Ishikawa (cell line): ENCODE measurements around the gene RWDD1.

ENCODE experiments used
- CEBPB ChIP-seq: IDR thresholded peaks from 2 replicates; pipeline ENCODE4 v1.6.1; 2012
- CREB1 ChIP-seq: IDR thresholded peaks from 2 replicates; pipeline ENCODE4 v1.6.1; 2012; ENCODE audit warnings: low read depth
- EP300 ChIP-seq: IDR thresholded peaks from 2 replicates; pipeline ENCODE4 v1.6.1; 2012; ENCODE audit warnings: borderline replicate concordance
- FOXM1 ChIP-seq: IDR thresholded peaks from 2 replicates; pipeline ENCODE4 v1.6.1; 2012; ENCODE audit warnings: low read depth, borderline replicate concordance
- MAX ChIP-seq: IDR thresholded peaks from 2 replicates; pipeline ENCODE4 v1.6.1; 2012
- NFIC ChIP-seq: IDR thresholded peaks from 2 replicates; pipeline ENCODE4 v1.6.1; 2012
- RAD21 ChIP-seq: IDR thresholded peaks from 2 replicates; pipeline ENCODE4 v1.6.1; 2012; ENCODE audit warnings: low read depth
- REST ChIP-seq: IDR thresholded peaks from 2 replicates; pipeline ENCODE4 v1.6.1; 2012; ENCODE audit warnings: low read depth, mild to moderate bottlenecking
- TAF1 ChIP-seq: IDR thresholded peaks from 2 replicates; pipeline ENCODE4 v1.6.1; 2012; ENCODE audit warnings: low read depth, mild to moderate bottlenecking
- TCF12 ChIP-seq: IDR thresholded peaks from 2 replicates; pipeline ENCODE4 v1.6.1; 2012; ENCODE audit warnings: low read depth
- TEAD4 ChIP-seq: IDR thresholded peaks from 2 replicates; pipeline ENCODE4 v1.6.1; 2012
- USF1 ChIP-seq: IDR thresholded peaks from 2 replicates; pipeline ENCODE4 v1.6.1; 2012
- YY1 ChIP-seq: IDR thresholded peaks from 2 replicates; pipeline ENCODE4 v1.6.1; 2012; ENCODE audit warnings: low read depth
- ZBTB7A ChIP-seq: IDR thresholded peaks from 2 replicates; pipeline ENCODE4 v1.6.1; 2012; ENCODE audit warnings: low read depth

Gene RWDD1

GRCh38 chr6:116586276-116586675 is 15.0 kb downstream of the RWDD1 start:
- TF ChIP-seq NFIC (no peak), FOXM1 (no peak), ZBTB7A (no peak), TCF12 (no peak), RAD21 (no peak)

GRCh38 chr6:116586738-116587137 is 15.4 kb downstream of the RWDD1 start:
- TF ChIP-seq CEBPB (no peak), MAX (no peak), CREB1 (no peak), FOXM1 (no peak), USF1 (no peak), TEAD4 (no peak), TAF1 (no peak)

GRCh38 chr6:116595247-116595646 is 23.9 kb downstream of the RWDD1 start:
- TF ChIP-seq TAF1, result no peak
- TF ChIP-seq FOXM1, result no peak
- no peak for TF ChIP-seq CEBPB
- no peak for TF ChIP-seq USF1
- no peak for TF ChIP-seq ZBTB7A
- TF ChIP-seq REST, result no peak
- no peak for TF ChIP-seq RAD21

- TF ChIP-seq CEBPB, result no peak
- peak; percentile 91 for TF ChIP-seq REST
- no peak for TF ChIP-seq FOXM1
These were observed 25.5 kb downstream of the RWDD1 start for GRCh38 chr6:116596815-116597214.

- TF ChIP-seq RAD21 (no peak), EP300 (no peak), ZBTB7A (no peak), CREB1 (no peak), MAX (no peak), FOXM1 (no peak), TAF1 (no peak)
These were observed 34.6 kb downstream of the RWDD1 start for GRCh38 chr6:116605935-116606334.

GRCh38 chr6:116611056-116611455 is 39.8 kb downstream of the RWDD1 start:
- no peak for TF ChIP-seq TAF1
- no peak for TF ChIP-seq YY1
- no peak for TF ChIP-seq RAD21
- no peak for TF ChIP-seq CEBPB
- TF ChIP-seq MAX, result no peak
- no peak for TF ChIP-seq FOXM1
- TF ChIP-seq REST, result no peak
- no peak for TF ChIP-seq NFIC
